ENCODE results near the gene XPNPEP2.

Gene XPNPEP2

GRCh38 chrX:129779747-129780146 is 41.0 kb downstream of the XPNPEP2 start, which contains the start of gene SASH3:
Gene SASH3, plus strand, starts transcription at chrX:129779949. Its CDS starts 149 bp downstream, at chrX:129780098.
- H3K9ac ChIP-seq (ENCODE audit: low read depth, low read length): peak within 1 kb of the TSS; percentile 96
- peaks cover 88% of the 10 kb centered on the region for H3K79me2 ChIP-seq (ENCODE audit: insufficient read depth, low read length)
- peak; percentile 47 for ATAC-seq (ENCODE audit: insufficient read depth, low read depth)
- peaks cover 77% of the 10 kb centered on the region for H3K4me1 ChIP-seq (ENCODE audit: insufficient read depth, low read length)
- H3K9me3 ChIP-seq (ENCODE audit: insufficient read depth, low read length, severe bottlenecking): no peaks in the 10 kb centered on the region
- peaks cover 47% of the 10 kb centered on the region for H3K36me3 ChIP-seq (ENCODE audit: insufficient read depth, low read length)
- peaks cover 33% of the 10 kb centered on the region for H4K20me1 ChIP-seq (ENCODE audit: insufficient read depth, low read length)
- H3K27ac ChIP-seq (ENCODE audit: low read length): peak within 1 kb of the TSS; percentile 99
- H3K4me2 ChIP-seq (ENCODE audit: insufficient read depth, low read length): peak within 1 kb of the TSS; percentile 92
- TF ChIP-seq EZH2 (IDR thresholded peaks at IDR 0.05; ENCODE audit: borderline replicate concordance, low read depth, low read length, severe bottlenecking) (no peak), CTCF (IDR thresholded peaks at IDR 0.05; ENCODE audit: borderline replicate concordance, extremely low read depth, low read length, poor library complexity, severe bottlenecking) (no peak)
- no peaks in the 10 kb centered on the region for H3K27me3 ChIP-seq (ENCODE audit: insufficient read depth, low read length, poor library complexity)
- H3K4me3 ChIP-seq (ENCODE audit: low read depth in 1 of 2, low read length in 2 of 2): peak within 1 kb of the TSS; percentile 65 to 87
- H2AFZ ChIP-seq (ENCODE audit: low read depth, low read length): no peak within 1 kb of the TSS
- DNase-seq: peak; percentile 88

GRCh38 chrX:129780441-129781105 is 41.8 kb downstream of the XPNPEP2 start:
- Histone ChIP-seq H3K36me3 (ENCODE audit: insufficient read depth, low read length) (peaks cover 55% of the 10 kb centered on the region), H3K9me3 (ENCODE audit: insufficient read depth, low read length, severe bottlenecking) (no peaks in the 10 kb centered on the region), H3K9ac (ENCODE audit: low read depth, low read length) (peak overlapping the region; percentile 96), H3K4me2 (ENCODE audit: insufficient read depth, low read length) (peak overlapping the region; percentile 92), H3K27me3 (ENCODE audit: insufficient read depth, low read length, poor library complexity) (no peaks in the 10 kb centered on the region), H3K4me1 (ENCODE audit: insufficient read depth, low read length) (peaks cover 76% of the 10 kb centered on the region), H4K20me1 (ENCODE audit: insufficient read depth, low read length) (peaks cover 40% of the 10 kb centered on the region), H3K4me3 (ENCODE audit: low read depth in 1 of 2, low read length in 2 of 2) (peak overlapping the region; percentile 65 to 87), H2AFZ (ENCODE audit: low read depth, low read length) (no peak overlapping the region), H3K79me2 (ENCODE audit: insufficient read depth, low read length) (peaks cover 90% of the 10 kb centered on the region), H3K27ac (ENCODE audit: low read length) (peak overlapping the region; percentile 99)
- ATAC-seq (ENCODE audit: insufficient read depth, low read depth) (no peak), DNase-seq (peak; percentile 49)
- TF ChIP-seq CTCF (IDR thresholded peaks at IDR 0.05; ENCODE audit: borderline replicate concordance, extremely low read depth, low read length, poor library complexity, severe bottlenecking) (no peak), EZH2 (IDR thresholded peaks at IDR 0.05; ENCODE audit: borderline replicate concordance, low read depth, low read length, severe bottlenecking) (no peak)

DNA sequence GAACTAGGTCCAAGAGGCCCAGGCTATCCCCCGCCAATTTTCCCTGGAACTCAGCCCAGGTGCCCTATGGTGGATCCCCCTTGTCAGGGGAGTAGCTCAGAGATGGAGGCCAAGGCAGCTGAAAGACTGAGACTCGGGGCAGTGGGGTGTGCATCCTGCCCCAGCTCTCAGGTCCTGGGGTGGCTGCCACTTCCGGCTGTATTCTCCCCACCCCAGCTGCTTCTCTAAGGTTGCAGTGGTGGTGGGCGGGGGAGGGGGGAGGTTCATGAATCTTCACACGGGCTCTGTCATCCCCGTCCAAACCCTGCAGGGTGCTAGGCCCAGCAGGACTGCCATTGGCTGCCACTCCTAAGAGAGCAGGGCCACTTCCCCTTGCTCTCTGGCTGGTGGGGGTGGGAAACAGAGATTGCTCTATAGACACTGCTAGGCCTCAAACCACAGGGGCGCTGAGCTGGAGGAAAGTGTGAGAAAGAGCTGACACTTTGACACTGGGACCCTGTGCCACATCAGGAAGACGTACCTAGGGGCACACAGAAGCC is 42.4 kb downstream of the XPNPEP2 start:
- Histone ChIP-seq H3K27ac (ENCODE audit: low read length) (peak overlapping the region; percentile 99), H3K79me2 (ENCODE audit: insufficient read depth, low read length) (peaks cover 96% of the 10 kb centered on the region), H3K4me3 (ENCODE audit: low read depth in 1 of 2, low read length in 2 of 2) (peak overlapping the region; percentile 65 to 87; a peak in 3 of 4 replicates), H3K4me1 (ENCODE audit: insufficient read depth, low read length) (peaks cover 76% of the 10 kb centered on the region), H3K36me3 (ENCODE audit: insufficient read depth, low read length) (peaks cover 62% of the 10 kb centered on the region), H2AFZ (ENCODE audit: low read depth, low read length) (no peak overlapping the region), H3K9ac (ENCODE audit: low read depth, low read length) (peak overlapping the region; percentile 96), H3K9me3 (ENCODE audit: insufficient read depth, low read length, severe bottlenecking) (no peaks in the 10 kb centered on the region), H3K4me2 (ENCODE audit: insufficient read depth, low read length) (peak overlapping the region; percentile 92), H3K27me3 (ENCODE audit: insufficient read depth, low read length, poor library complexity) (no peaks in the 10 kb centered on the region), H4K20me1 (ENCODE audit: insufficient read depth, low read length) (peaks cover 46% of the 10 kb centered on the region)
- TF ChIP-seq CTCF (IDR thresholded peaks at IDR 0.05; ENCODE audit: borderline replicate concordance, extremely low read depth, low read length, poor library complexity, severe bottlenecking): no peak
- TF ChIP-seq EZH2 (IDR thresholded peaks at IDR 0.05; ENCODE audit: borderline replicate concordance, low read depth, low read length, severe bottlenecking): no peak
- ATAC-seq (ENCODE audit: insufficient read depth, low read depth) (peak; percentile 73), DNase-seq (peak; percentile 94)

All from DND-41 (cell line).